SH-SY5Y (cell line): ENCODE results near the gene SMIM33.
A peak's percentile ranks its signal among the peaks of the same experiment; 100 is the strongest.

Experiments
- GATA2 ChIP-seq: IDR thresholded peaks from 2 replicates; pipeline ENCODE4 v1.6.1; 2011; ENCODE audit warnings: mild to moderate bottlenecking, low read depth, low read length
- GATA3 ChIP-seq: IDR thresholded peaks from 2 replicates; pipeline ENCODE4 v1.6.1; 2011; ENCODE audit warnings: low read depth, mild to moderate bottlenecking, low read length, moderate library complexity

Gene SMIM33

GRCh38 chr5:139468421-139468931 is 2.3 kb upstream of the SMIM33 start:
- TF ChIP-seq GATA3 (no peak), GATA2 (no peak)

- TF ChIP-seq GATA3 (no peak), GATA2 (no peak)
Observed at GRCh38 chr5:139472386-139473030, 1.7 kb downstream of the SMIM33 start.

- TF ChIP-seq GATA2 (no peak), GATA3 (no peak)
Observed at GRCh38 chr5:139473105-139473504, 2.3 kb downstream of the SMIM33 start.

GRCh38 chr5:139473565-139473964 is 2.8 kb downstream of the SMIM33 start:
- TF ChIP-seq GATA2 (no peak), GATA3 (no peak)

GRCh38 chr5:139474890-139475791 is 4.3 kb downstream of the SMIM33 start:
- TF ChIP-seq GATA2 = no peak
- no peak for TF ChIP-seq GATA3

GRCh38 chr5:139475865-139476617 is 5.2 kb downstream of the SMIM33 start:
- no peak for TF ChIP-seq GATA3
- TF ChIP-seq GATA2 = no peak

GRCh38 chr5:139481122-139481533 is 10.3 kb downstream of the SMIM33 start:
- no peak for TF ChIP-seq GATA3
- TF ChIP-seq GATA2 = no peak

GRCh38 chr5:139481580-139482049 is 10.8 kb downstream of the SMIM33 start:
- TF ChIP-seq GATA2 = no peak
- no peak for TF ChIP-seq GATA3

- TF ChIP-seq GATA2 (no peak), GATA3 (no peak)
Observed at GRCh38 chr5:139482050-139482889, 11.5 kb downstream of the SMIM33 start, which contains the start of gene STING1. STING1 (minus strand) TSS chr5:139482758; CDS start chr5:139481704, 1,054 bp downstream.

GRCh38 chr5:139486201-139486600 is 15.4 kb downstream of the SMIM33 start:
- TF ChIP-seq GATA3 (no peak), GATA2 (no peak)

GRCh38 chr5:139488260-139488659 is 17.5 kb downstream of the SMIM33 start:
- TF ChIP-seq GATA3 (no peak), GATA2 (no peak)

- TF ChIP-seq GATA2 = 0 out of 2 replicates have a peak, but pooled peaks have one; percentile 5
- TF ChIP-seq GATA3 = no peak
Observed at GRCh38 chr5:139492700-139493192, 21.9 kb downstream of the SMIM33 start.

GRCh38 chr5:139494256-139494655 is 23.5 kb downstream of the SMIM33 start:
- TF ChIP-seq GATA3 (no peak), GATA2 (no peak)

GRCh38 chr5:139494832-139495231 is 24.0 kb downstream of the SMIM33 start:
- TF ChIP-seq GATA3 = no peak
- TF ChIP-seq GATA2 = no peak
